H1 (cell line): ENCODE data around the gene ZNF486. TPM values are rescaled to one million over a fixed set of nuclear protein-coding genes. Genes with fewer than 3 reads are reported as not detected.
A peak's percentile ranks its signal among the peaks of the same experiment; 100 is the strongest.

Experiments used
- CTCF ChIA-PET: fragments of 300-600 bp; sonication (Branson Sonifier 250); formaldehyde crosslinking; loops from one replicate; lab custom pipeline; 2021; ENCODE audit not compliant: partially characterized antibody; lab: Charles Lee
- POLR2A ChIA-PET: fragments of 300-600 bp; sonication (Branson Sonifier 250); formaldehyde crosslinking; loops from one replicate; lab custom pipeline; 2021; ENCODE audit warnings: inconsistent platforms; ENCODE audit not compliant: partially characterized antibody; lab: Charles Lee
- DNase-seq, 2 experiments: peaks; one replicate each; pipeline versions ENCODE4 v3.0.0 to v3.0.0-alpha.2; 2010 to 2022; ENCODE audit warnings: low spot score in 2 of 2, low read depth in 1 of 2, mixed read lengths in 1 of 2
- FAIRE-seq: peaks from 2 replicates; lab custom pipeline; 2011; peaks lifted over from hg19 to GRCh38; lab: Jason Lieb, UNC
- H2AFZ ChIP-seq: 2 replicates; pipeline ENCODE4 v1.8.1; 2012; ENCODE audit warnings: low read length, inconsistent platforms
- H2AK5ac ChIP-seq: 2 replicates; pipeline ENCODE4 v1.6.1; 2013; ENCODE audit warnings: low read depth, low read length
- H2BK120ac ChIP-seq: replicated peaks from 2 replicates; pipeline ENCODE3; 2013; ENCODE audit warnings: low read depth, low read length, inconsistent platforms
- H2BK12ac ChIP-seq: 2 replicates; pipeline ENCODE4 v1.6.1; 2013; ENCODE audit warnings: low read depth, low read length
- H2BK15ac ChIP-seq: 2 replicates; pipeline ENCODE4 v1.6.1; 2013; ENCODE audit warnings: low read length
- H2BK20ac ChIP-seq: 2 replicates; pipeline ENCODE4 v1.6.1; 2013; ENCODE audit warnings: low read length
- H2BK5ac ChIP-seq: 2 replicates; pipeline ENCODE4 v1.6.1; 2013; ENCODE audit warnings: low read depth, low read length
- H3K14ac ChIP-seq: 2 replicates; pipeline ENCODE4 v1.6.1; 2013; ENCODE audit warnings: inconsistent platforms; ENCODE audit not compliant: insufficient read length
- H3K18ac ChIP-seq: 2 replicates; pipeline ENCODE4 v1.6.1; 2013; ENCODE audit warnings: low read length; ENCODE audit errors: extremely low read depth
- H3K23ac ChIP-seq: 2 replicates; pipeline ENCODE4 v1.6.1; 2013; ENCODE audit warnings: inconsistent platforms; ENCODE audit not compliant: insufficient read length
- H3K23me2 ChIP-seq: 2 replicates; pipeline ENCODE4 v1.6.1; 2013; ENCODE audit warnings: low read depth, low read length
- H3K27ac ChIP-seq: 2 replicates; pipeline ENCODE4 v1.6.1; 2011; ENCODE audit warnings: low read depth, low read length, inconsistent platforms
- H3K27me3 ChIP-seq, 4 experiments: replicated peaks in 1 of 4; 1 replicate in 1 of 4; 2 replicates in 3 of 4; pipeline versions ENCODE4 v1.6.1 to v1.8.1; 2011 to 2013; ENCODE audit warnings: low read length in 3 of 4, mild to moderate bottlenecking in 3 of 4, inconsistent platforms in 2 of 4, mixed read lengths in 2 of 4, moderate library complexity in 1 of 4; ENCODE audit not compliant: control insufficient read depth in 3 of 4, insufficient read depth in 3 of 4; ENCODE audit errors: extremely low read depth in 1 of 4
- H3K36me3 ChIP-seq, 4 experiments: 2 replicates each; pipeline versions ENCODE4 v1.6.1 to v1.8.1; 2011 to 2013; ENCODE audit warnings: mild to moderate bottlenecking in 4 of 4, low read length in 3 of 4, moderate library complexity in 2 of 4, control low read depth in 1 of 4, inconsistent platforms in 1 of 4; ENCODE audit not compliant: insufficient read depth in 4 of 4, control insufficient read depth in 2 of 4
- H3K4ac ChIP-seq: replicated peaks from 2 replicates; pipeline ENCODE3; 2013; ENCODE audit warnings: low read length, low read depth, mixed read lengths, inconsistent platforms; ENCODE audit not compliant: insufficient read length
- H3K4me1 ChIP-seq, 4 experiments: replicated peaks in 1 of 4; 1 replicate in 1 of 4; 2 replicates in 3 of 4; pipeline versions ENCODE4 v1.6.1 to v1.8.1; 2011 to 2013; ENCODE audit warnings: low read length in 3 of 4, inconsistent platforms in 2 of 4, mixed read lengths in 1 of 4; ENCODE audit not compliant: insufficient read depth in 4 of 4, control insufficient read depth in 3 of 4
- H3K4me2 ChIP-seq, 2 experiments: 2 replicates each; pipeline versions ENCODE4 v1.6.1 to v1.8.1; 2011 to 2013; ENCODE audit warnings: low read depth in 2 of 2, low read length in 2 of 2, control low read depth in 1 of 2, inconsistent platforms in 1 of 2, mild to moderate bottlenecking in 1 of 2; ENCODE audit not compliant: insufficient read depth in 1 of 2
- H3K4me3 ChIP-seq, 4 experiments: fragments of 200-600, 300-600 bp in 1 of 4; sonication (generic), shearing (Covaris generic), sonication (Bioruptor Twin) in 1 of 4; 2 replicates each; pipeline versions ENCODE4 v1.5.1 to v1.8.1; 2011 to 2016; ENCODE audit warnings: low read length in 4 of 4, low read depth in 3 of 4, control low read depth in 2 of 4, inconsistent platforms in 2 of 4, mild to moderate bottlenecking in 2 of 4, mixed read lengths in 1 of 4, moderate library complexity in 1 of 4; ENCODE audit not compliant: insufficient read depth in 2 of 4; ENCODE audit errors: extremely low read depth in 1 of 4
- H3K56ac ChIP-seq: replicated peaks from 2 replicates; pipeline ENCODE3; 2013; ENCODE audit warnings: low read depth, mild to moderate bottlenecking, mixed read lengths, low read length, inconsistent platforms; ENCODE audit not compliant: insufficient read length
- H3K79me1 ChIP-seq: 2 replicates; pipeline ENCODE4 v1.6.1; 2013; ENCODE audit warnings: low read depth, low read length, control low read depth
- H3K79me2 ChIP-seq, 2 experiments: 2 replicates each; pipeline versions ENCODE4 v1.6.1 to v1.8.1; 2012 to 2013; ENCODE audit warnings: low read length in 2 of 2, mild to moderate bottlenecking in 2 of 2, inconsistent platforms in 1 of 2; ENCODE audit not compliant: insufficient read depth in 2 of 2, control insufficient read depth in 1 of 2
- H3K9ac ChIP-seq, 4 experiments: replicated peaks in 1 of 4; 1 replicate in 1 of 4; 2 replicates in 3 of 4; pipeline versions ENCODE4 v1.6.1 to v1.8.1; 2011 to 2013; ENCODE audit warnings: low read depth in 3 of 4, low read length in 3 of 4, control low read depth in 2 of 4, mild to moderate bottlenecking in 2 of 4, moderate library complexity in 2 of 4, inconsistent platforms in 1 of 4; ENCODE audit errors: extremely low read depth in 1 of 4
- H3K9me3 ChIP-seq, 2 experiments: 2 replicates each; pipeline versions ENCODE4 v1.6.1 to v1.8.1; 2012 to 2013; ENCODE audit warnings: mild to moderate bottlenecking in 2 of 2, moderate library complexity in 2 of 2, control low read depth in 1 of 2, inconsistent platforms in 1 of 2, low read depth in 1 of 2, low read length in 1 of 2, mixed read lengths in 1 of 2; ENCODE audit not compliant: insufficient read depth in 2 of 2
- H4K20me1 ChIP-seq, 2 experiments: replicated peaks in 1 of 2; 2 replicates each; pipeline versions ENCODE3 to v1.8.1; 2011 to 2013; ENCODE audit warnings: inconsistent platforms in 2 of 2, low read length in 2 of 2, mild to moderate bottlenecking in 1 of 2; ENCODE audit not compliant: insufficient read depth in 2 of 2, control insufficient read depth in 1 of 2
- H4K5ac ChIP-seq: 2 replicates; pipeline ENCODE4 v1.6.1; 2013; ENCODE audit warnings: low read length, low read depth, mixed read lengths, inconsistent platforms; ENCODE audit not compliant: insufficient read length
- H4K8ac ChIP-seq: 2 replicates; pipeline ENCODE4 v1.8.0; 2013; ENCODE audit warnings: mild to moderate bottlenecking, moderate library complexity, low read length, inconsistent platforms; ENCODE audit not compliant: insufficient read depth; ENCODE audit errors: extremely low read depth
- H4K91ac ChIP-seq: replicated peaks from 2 replicates; pipeline ENCODE3; 2013; ENCODE audit warnings: low read length, mixed read lengths, inconsistent platforms; ENCODE audit not compliant: insufficient read length
- CHD2 ChIP-seq: IDR thresholded peaks from 2 replicates; pipeline ENCODE4 v1.6.1; 2012; ENCODE audit warnings: low read length, improper control_type of control experiment
- GTF2F1 ChIP-seq: IDR thresholded peaks from 2 replicates; pipeline ENCODE4 v1.6.1; 2012; ENCODE audit warnings: low read depth, low read length, improper control_type of control experiment, borderline replicate concordance
- RAD21 ChIP-seq, 2 experiments: IDR thresholded peaks in 1 of 2; conservative IDR thresholded peaks in 1 of 2; 2 replicates each; pipeline ENCODE4 v1.6.1; 2011; ENCODE audit warnings: low read depth in 2 of 2, low read length in 2 of 2, improper control_type of control experiment in 1 of 2, inconsistent platforms in 1 of 2, mild to moderate bottlenecking in 1 of 2, moderate library complexity in 1 of 2
- SAP30 ChIP-seq: fragments of 300-600 bp; sonication (generic); IDR thresholded peaks from 2 replicates; pipeline ENCODE4 v1.7.1; 2012; ENCODE audit warnings: low read length, moderate library complexity, mild to moderate bottlenecking, inconsistent platforms; ENCODE audit not compliant: insufficient read depth, insufficient replicate concordance
- SIRT6 ChIP-seq: IDR thresholded peaks from one replicate; pipeline ENCODE4 v1.7.1; 2012; ENCODE audit warnings: low read length, inconsistent platforms
- SP2 ChIP-seq: IDR thresholded peaks from 2 replicates; pipeline ENCODE4 v1.6.1; 2012; ENCODE audit warnings: mild to moderate bottlenecking, low read length, inconsistent platforms
- TEAD4 ChIP-seq: IDR thresholded peaks from 2 replicates; pipeline ENCODE4 v1.6.1; 2012; ENCODE audit warnings: low read depth, low read length, inconsistent platforms, mixed read lengths
- ZNF274 ChIP-seq: IDR thresholded peaks from 2 replicates; pipeline ENCODE4 v1.7.0; 2012; ENCODE audit warnings: low read length, borderline replicate concordance; ENCODE audit errors: extremely low read depth
- WGBS, 2 experiments: shearing (Covaris generic) in 1 of 2; methylation state at CpG; one replicate each; pipeline versions ENCODE4 v1.1.6 to v1.1.7; 2013 to 2015; ENCODE audit warnings: low lambda C conversion rate in 2 of 2, mixed read lengths in 2 of 2, inconsistent platforms in 1 of 2, low coverage in 1 of 2, missing lambda C conversion rate in 1 of 2; ENCODE audit not compliant: insufficient replicate concordance in 2 of 2, insufficient coverage in 1 of 2, insufficient read length in 1 of 2; ENCODE audit errors: extremely low coverage in 1 of 2, missing lambda C conversion rate in 1 of 2; 5-methylcytosine and 5-hydroxymethylcytosine counted together
- long read RNA-seq, 2 experiments: library from RNA in 1 of 2; library from capped mRNA in 1 of 2; stranded (forward); transcript quantifications; one replicate each; pipeline ENCODE4 v2.0.0, GENCODE V29; 2021; ENCODE audit warnings: inconsistent platforms in 1 of 2
- polyA minus RNA-seq, 3 experiments: library from RNA; depleted of rRNA, polyadenylated mRNA; stranded (reverse); fragments of >200 nt; gene quantifications; 1 replicate in 2 of 3; 2 replicates in 1 of 3; pipeline ENCODE4 v1.2.3, GENCODE V29; 2011
- polyA plus RNA-seq, 7 experiments: library from polyadenylated mRNA; depleted of rRNA in 3 of 7; stranded (reverse) in 5 of 7; unstranded in 2 of 7; fragments of >200 nt in 5 of 7; fragments of 200-250 nt in 2 of 7; gene quantifications; 1 replicate in 5 of 7; 2 replicates in 1 of 7; 4 replicates in 1 of 7; pipeline versions ENCODE4 v1.2.1 to v1.2.3, GENCODE V29; 2011 to 2013; ENCODE audit warnings: missing spikeins in 2 of 7, mixed read lengths in 2 of 7
- total RNA-seq: library from RNA; stranded (reverse); fragmentation: NEBNext Ultra II Directional; extraction: Animal tissue kit (Norgen Biotek cat#: 25700); gene quantifications from 2 replicates; pipeline ENCODE4 v1.2.1, GENCODE V29; 2021

ZNF486 gene
- total RNA-seq (21.3 and 23.4 TPM in 2 replicates), polyA plus RNA-seq (2011; rRNA removed) (6.3 and 10.7 TPM in 2 replicates), polyA minus RNA-seq (2011; rRNA and poly(A)+ RNA removed) (16.1 and 20.6 TPM in 2 replicates)
- 11.0 TPM for polyA plus RNA-seq (2011; cell fraction: cytosol; rRNA removed)
- polyA plus RNA-seq (2011; cell fraction: nucleus; rRNA removed) = 6.5 TPM
- 10.5 to 15.0 TPM (median 11.2 TPM) in 4 replicates for polyA plus RNA-seq (2012, experiment 1 of 2)
- 4.6 TPM for polyA plus RNA-seq (2012, experiment 2 of 2)
- polyA plus RNA-seq (2013, experiment 1 of 2) = 17.6 TPM
- 15.9 TPM for polyA plus RNA-seq (2013, experiment 2 of 2)
- polyA minus RNA-seq (2011; cell fraction: cytosol; rRNA and poly(A)+ RNA removed) = 24.7 TPM
- 47.8 TPM for polyA minus RNA-seq (2011; cell fraction: nucleus; rRNA and poly(A)+ RNA removed)
- long read RNA-seq, experiment 1, partial matches to known transcripts = 0 of 10 reads
- long read RNA-seq, experiment 1, other reads (novel, unspliced or antisense) = 7 of 10 reads
- long read RNA-seq, experiment 2, transcript ZNF486-202 (4 exons, 734 nt) = major isoform, 10 of 16 reads
- long read RNA-seq, experiment 2, partial matches to known transcripts = 0 of 16 reads
- long read RNA-seq, experiment 2, other reads (novel, unspliced or antisense) = 2 of 16 reads

- Histone ChIP-seq H3K4me2 (peak within 1 kb of the TSS; percentile 62 to 66), H3K79me1 (no peaks in the 10 kb centered on the region; the same call in 1 of the 2 replicates), H3K56ac (peak within 1 kb of the TSS; percentile 83), H3K23me2 (no peaks in the 10 kb centered on the region), H2BK20ac (0 out of 2 replicates have a peak within 1 kb of the TSS, but pooled peaks have one; percentile 82), H2BK120ac (no peak within 1 kb of the TSS), H4K91ac (no peak within 1 kb of the TSS), H3K18ac (peak within 1 kb of the TSS; percentile 65; the same call in 1 of the 2 replicates), H3K36me3 (peaks cover 0 to 18% (median 7%) of the 10 kb centered on the region in 4 experiments; a peak in 6 of 8 replicates), H4K5ac (peak within 1 kb of the TSS; percentile 38), H3K14ac (no peak within 1 kb of the TSS), H4K20me1 (no peaks in the 10 kb centered on the region), H3K4me3 (peak within 1 kb of the TSS; percentile 70 to 94 (median 82)), H2BK12ac (no peak within 1 kb of the TSS; the same call in 1 of the 2 replicates), H3K27me3 (no peaks in the 10 kb centered on the region), H2AFZ (0 out of 2 replicates have a peak within 1 kb of the TSS, but pooled peaks have one; percentile 10), H3K23ac (no peak within 1 kb of the TSS), H2BK15ac (no peak within 1 kb of the TSS; the same call in 1 of the 2 replicates), H3K4ac (no peak within 1 kb of the TSS), H2BK5ac (peak within 1 kb of the TSS; percentile 96), H3K9me3 (no peaks in the 10 kb centered on the region), H3K27ac (peak within 1 kb of the TSS; percentile 80), H3K79me2 (peaks cover 3 to 43% of the 10 kb centered on the region in 2 experiments; a peak in 3 of 4 replicates), H3K9ac (peak within 1 kb of the TSS; percentile 69 to 92 (median 84)), H3K4me1 (peaks cover 0 to 5% (median 0%) of the 10 kb centered on the region in 4 experiments; a peak in 1 of 7 replicates), H4K8ac (peak within 1 kb of the TSS; percentile 93; the same call in 1 of the 2 replicates), H2AK5ac (no peak within 1 kb of the TSS)
- DNase-seq = peak; percentile 89 to 95
- 2% methylated on average over 25 of the region's 25 CpGs; no CpG with 5 or more reads in 1 of the 2 experiments for WGBS, 2 experiments
- peak; percentile 82 for FAIRE-seq
- CTCF ChIA-PET = interaction anchor here (0.9 to 1.9 kb wide), 3 partner anchors 14 to 169 kb away, joined by 3 to 9 read pairs (median 3); no protein-coding TSS in a partner anchor
- POLR2A ChIA-PET = interaction anchor here (0.8 to 3.9 kb wide), 30 partner anchors 8 to 498 kb away, joined by 3 to 21 read pairs (median 5); partner anchors contain the start of genes ZNF101 and ZNF90
- TF ChIP-seq SIRT6 = no peak
- peak; percentile 83 for TF ChIP-seq SAP30
- TF ChIP-seq RAD21 (IDR thresholded peaks at IDR 0.05 in 1 of 2, conservative IDR thresholded peaks at IDR 0.05 in 1 of 2; ENCODE audit: low read depth in 2 of 2, low read length in 2 of 2) = no peak
- TF ChIP-seq SP2 = peak; percentile 21; the same call in 1 of the 2 replicates
- TF ChIP-seq GTF2F1 = peak; percentile 50; the same call in 1 of the 2 replicates
- TF ChIP-seq CHD2 = peak; percentile 72
- TF ChIP-seq ZNF274 = no peak
- TF ChIP-seq TEAD4 = no peak
Observed at GRCh38 chr19:20167020-20167644, at the start of gene ZNF486. Gene ZNF486, plus strand, starts transcription at chr19:20167214. Its CDS starts 117 bp downstream, at chr19:20167331.
